WTC11 (cell line): ENCODE results near the gene PIM1. TPM values are rescaled to one million over a fixed set of nuclear protein-coding genes. Genes with fewer than 3 reads are reported as not detected.

Experiments used
- ATAC-seq: fragments of 200-7000 bp; cut with Tn5 transposase; 2 replicates; pipeline ENCODE4 v1.10.0; 2021; ENCODE audit warnings: mild to moderate bottlenecking, moderate library complexity
- CTCF ChIA-PET: fragments of 300-600 bp; sonication (Branson Sonifier 250); formaldehyde crosslinking; loops from one replicate; lab custom pipeline; 2021; ENCODE audit warnings: antibody characterized with exemption; lab: Charles Lee
- POLR2A ChIA-PET: fragments of 350-600 bp; sonication (Branson Sonifier 250); formaldehyde crosslinking; loops from one replicate; lab custom pipeline; 2021; ENCODE audit warnings: antibody characterized with exemption; lab: Charles Lee
- DNase-seq: peaks from one replicate; pipeline ENCODE4 v3.0.0; 2021; ENCODE audit warnings: low spot score
- H3K27ac Mint-ChIP-seq: 2 replicates; pipeline ENCODE4 v1.8.0; 2021; ENCODE audit warnings: mixed read lengths
- H3K27me3 Mint-ChIP-seq: 2 replicates; pipeline ENCODE4 v1.8.0; 2021; ENCODE audit warnings: low read depth, mild to moderate bottlenecking, moderate library complexity, mixed read lengths
- H3K36me3 Mint-ChIP-seq: 2 replicates; pipeline ENCODE4 v1.8.0; 2021; ENCODE audit warnings: mixed read lengths
- H3K4me1 Mint-ChIP-seq: 2 replicates; pipeline ENCODE4 v1.8.0; 2022; ENCODE audit warnings: mixed read lengths
- H3K4me3 Mint-ChIP-seq: 2 replicates; pipeline ENCODE4 v1.8.0; 2021; ENCODE audit warnings: mild to moderate bottlenecking, moderate library complexity, mixed read lengths
- H3K9me3 Mint-ChIP-seq: 2 replicates; pipeline ENCODE4 v1.8.0; 2021; ENCODE audit warnings: mixed read lengths
- CBFB ChIP-seq: sonication (generic); formaldehyde crosslinking; IDR thresholded peaks from 2 replicates; pipeline ENCODE4 v1.8.1; 2022; ENCODE audit warnings: mild to moderate bottlenecking, low read depth, missing genetic modification reagents
- ETV6 ChIP-seq: sonication (generic); formaldehyde crosslinking; IDR thresholded peaks from 2 replicates; pipeline ENCODE4 v1.8.1; 2022; ENCODE audit warnings: mild to moderate bottlenecking, missing genetic modification reagents
- FOXK1 ChIP-seq: sonication (generic); formaldehyde crosslinking; IDR thresholded peaks from 2 replicates; pipeline ENCODE4 v1.8.0; 2022; ENCODE audit warnings: mild to moderate bottlenecking, moderate library complexity, missing genetic modification reagents
- NFE2L1 ChIP-seq: sonication (generic); formaldehyde crosslinking; IDR thresholded peaks from 2 replicates; pipeline ENCODE4 v1.8.1; 2023; ENCODE audit warnings: missing genetic modification reagents
- OVOL2 ChIP-seq: fragments of 250-450 bp; sonication (Bioruptor Pico); IDR thresholded peaks from 2 replicates; pipeline ENCODE4 v1.9.0; 2021; ENCODE audit warnings: mild to moderate bottlenecking, borderline replicate concordance
- PRRX2 ChIP-seq: fragments of 250-450 bp; sonication (Bioruptor Pico); IDR thresholded peaks from 2 replicates; pipeline ENCODE4 v1.8.0; 2021; ENCODE audit warnings: mild to moderate bottlenecking
- SMAD3 ChIP-seq: sonication (generic); formaldehyde crosslinking; IDR thresholded peaks from 2 replicates; pipeline ENCODE4 v1.8.0; 2022; ENCODE audit warnings: missing genetic modification reagents, mild to moderate bottlenecking, borderline replicate concordance
- ZBTB21 ChIP-seq: sonication (generic); formaldehyde crosslinking; IDR thresholded peaks from 2 replicates; pipeline ENCODE4 v1.8.1; 2023; ENCODE audit warnings: mild to moderate bottlenecking, missing genetic modification reagents, borderline replicate concordance
- ZNF232 ChIP-seq: sonication (generic); formaldehyde crosslinking; IDR thresholded peaks from 2 replicates; pipeline ENCODE4 v1.8.0; 2022; ENCODE audit warnings: mild to moderate bottlenecking, missing genetic modification reagents
- ZNF263 ChIP-seq: sonication (generic); formaldehyde crosslinking; IDR thresholded peaks from 2 replicates; pipeline ENCODE4 v1.8.1; 2022; ENCODE audit warnings: low read depth, mild to moderate bottlenecking, moderate library complexity, missing genetic modification reagents
- ZNF416 ChIP-seq: fragments of 250-450 bp; sonication (Bioruptor Pico); IDR thresholded peaks from 2 replicates; pipeline ENCODE4 v1.9.0; 2021; ENCODE audit warnings: mild to moderate bottlenecking, inconsistent platforms
- ZNF423 ChIP-seq: fragments of 250-450 bp; sonication (Bioruptor Pico); IDR thresholded peaks from 2 replicates; pipeline ENCODE4 v2.1.2; 2022; ENCODE audit warnings: mild to moderate bottlenecking, moderate library complexity
- total RNA-seq: library from RNA; stranded (reverse); gene quantifications from 3 replicates; pipeline ENCODE4 v1.2.3, GENCODE V29; 2021
- TF ChIP-seq, protein P1 (sequence below): sonication (generic); formaldehyde crosslinking; IDR thresholded peaks from 2 replicates; pipeline ENCODE4 v1.8.1; 2023; ENCODE audit warnings: mild to moderate bottlenecking, missing genetic modification reagents, borderline replicate concordance
- TF ChIP-seq, protein P2 (sequence below): sonication (generic); formaldehyde crosslinking; IDR thresholded peaks from 2 replicates; pipeline ENCODE4 v1.8.0; 2022; ENCODE audit warnings: missing genetic modification reagents
- TF ChIP-seq, protein P3 (sequence below): fragments of 250-450 bp; sonication (Bioruptor Pico); IDR thresholded peaks from 2 replicates; pipeline ENCODE4 v1.9.0; 2021; ENCODE audit warnings: mild to moderate bottlenecking
- TF ChIP-seq, protein P4 (sequence below): sonication (generic); formaldehyde crosslinking; IDR thresholded peaks from 2 replicates; pipeline ENCODE4 v1.8.0; 2022; ENCODE audit warnings: mild to moderate bottlenecking, missing genetic modification reagents
- TF ChIP-seq, protein P5 (sequence below): sonication (generic); formaldehyde crosslinking; IDR thresholded peaks from 2 replicates; pipeline ENCODE4 v1.8.1; 2023; ENCODE audit warnings: mild to moderate bottlenecking, missing genetic modification reagents
- TF ChIP-seq, protein P6 (sequence below): sonication (generic); formaldehyde crosslinking; conservative IDR thresholded peaks from 2 replicates; pipeline ENCODE4 v1.8.1; 2022; ENCODE audit warnings: mild to moderate bottlenecking, missing genetic modification reagents
- TF ChIP-seq, protein P7 (sequence below): sonication (generic); formaldehyde crosslinking; IDR thresholded peaks from 2 replicates; pipeline ENCODE4 v1.8.1; 2023; ENCODE audit warnings: mild to moderate bottlenecking, missing genetic modification reagents, moderate library complexity

Gene PIM1
- total RNA-seq, 1 experiment from 2014 or later: 64.7 TPM

DNA sequence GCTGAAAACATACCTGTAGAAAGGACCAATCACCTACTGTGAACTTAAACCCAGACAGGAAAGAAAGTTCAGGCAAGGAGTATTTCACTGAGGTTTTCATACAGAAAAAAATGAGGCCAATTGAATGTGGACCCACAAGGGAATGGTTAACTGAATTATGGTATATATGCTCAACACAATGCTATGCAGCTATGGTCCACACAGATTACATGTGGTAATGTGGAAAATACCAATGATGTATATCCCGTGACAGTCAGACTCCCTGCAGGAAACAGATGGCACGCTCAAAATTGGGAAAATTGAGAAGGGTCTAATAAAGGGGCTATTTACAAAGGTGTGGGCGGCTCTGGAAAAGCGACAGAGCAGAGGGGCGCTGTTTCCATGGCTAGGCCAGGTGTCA is 47.1 kb upstream of the PIM1 start:
- peaks cover 56% of the 10 kb centered on the region for H3K4me1 Mint-ChIP-seq
- peaks cover 17% of the 10 kb centered on the region for H3K36me3 Mint-ChIP-seq
- ChIA-PET CTCF (no interaction called here), POLR2A (interaction anchor here (0.9 kb wide), 2 partner anchors 7 to 19 kb away, joined by 3 to 7 read pairs; no protein-coding TSS in a partner anchor)
- ATAC-seq (no peak), DNase-seq (no peak)
- H3K27me3 Mint-ChIP-seq: no peaks in the 10 kb centered on the region
- peak overlapping the region; percentile 93 for H3K27ac Mint-ChIP-seq
- no peak overlapping the region for H3K4me3 Mint-ChIP-seq
- H3K9me3 Mint-ChIP-seq: no peaks in the 10 kb centered on the region
- TF ChIP-seq, protein P1, sequence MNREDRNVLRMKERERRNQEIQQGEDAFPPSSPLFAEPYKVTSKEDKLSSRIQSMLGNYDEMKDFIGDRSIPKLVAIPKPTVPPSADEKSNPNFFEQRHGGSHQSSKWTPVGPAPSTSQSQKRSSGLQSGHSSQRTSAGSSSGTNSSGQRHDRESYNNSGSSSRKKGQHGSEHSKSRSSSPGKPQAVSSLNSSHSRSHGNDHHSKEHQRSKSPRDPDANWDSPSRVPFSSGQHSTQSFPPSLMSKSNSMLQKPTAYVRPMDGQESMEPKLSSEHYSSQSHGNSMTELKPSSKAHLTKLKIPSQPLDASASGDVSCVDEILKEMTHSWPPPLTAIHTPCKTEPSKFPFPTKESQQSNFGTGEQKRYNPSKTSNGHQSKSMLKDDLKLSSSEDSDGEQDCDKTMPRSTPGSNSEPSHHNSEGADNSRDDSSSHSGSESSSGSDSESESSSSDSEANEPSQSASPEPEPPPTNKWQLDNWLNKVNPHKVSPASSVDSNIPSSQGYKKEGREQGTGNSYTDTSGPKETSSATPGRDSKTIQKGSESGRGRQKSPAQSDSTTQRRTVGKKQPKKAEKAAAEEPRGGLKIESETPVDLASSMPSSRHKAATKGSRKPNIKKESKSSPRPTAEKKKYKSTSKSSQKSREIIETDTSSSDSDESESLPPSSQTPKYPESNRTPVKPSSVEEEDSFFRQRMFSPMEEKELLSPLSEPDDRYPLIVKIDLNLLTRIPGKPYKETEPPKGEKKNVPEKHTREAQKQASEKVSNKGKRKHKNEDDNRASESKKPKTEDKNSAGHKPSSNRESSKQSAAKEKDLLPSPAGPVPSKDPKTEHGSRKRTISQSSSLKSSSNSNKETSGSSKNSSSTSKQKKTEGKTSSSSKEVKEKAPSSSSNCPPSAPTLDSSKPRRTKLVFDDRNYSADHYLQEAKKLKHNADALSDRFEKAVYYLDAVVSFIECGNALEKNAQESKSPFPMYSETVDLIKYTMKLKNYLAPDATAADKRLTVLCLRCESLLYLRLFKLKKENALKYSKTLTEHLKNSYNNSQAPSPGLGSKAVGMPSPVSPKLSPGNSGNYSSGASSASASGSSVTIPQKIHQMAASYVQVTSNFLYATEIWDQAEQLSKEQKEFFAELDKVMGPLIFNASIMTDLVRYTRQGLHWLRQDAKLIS (CRISPR knock-in tag): no peak
- TF ChIP-seq, protein P2, sequence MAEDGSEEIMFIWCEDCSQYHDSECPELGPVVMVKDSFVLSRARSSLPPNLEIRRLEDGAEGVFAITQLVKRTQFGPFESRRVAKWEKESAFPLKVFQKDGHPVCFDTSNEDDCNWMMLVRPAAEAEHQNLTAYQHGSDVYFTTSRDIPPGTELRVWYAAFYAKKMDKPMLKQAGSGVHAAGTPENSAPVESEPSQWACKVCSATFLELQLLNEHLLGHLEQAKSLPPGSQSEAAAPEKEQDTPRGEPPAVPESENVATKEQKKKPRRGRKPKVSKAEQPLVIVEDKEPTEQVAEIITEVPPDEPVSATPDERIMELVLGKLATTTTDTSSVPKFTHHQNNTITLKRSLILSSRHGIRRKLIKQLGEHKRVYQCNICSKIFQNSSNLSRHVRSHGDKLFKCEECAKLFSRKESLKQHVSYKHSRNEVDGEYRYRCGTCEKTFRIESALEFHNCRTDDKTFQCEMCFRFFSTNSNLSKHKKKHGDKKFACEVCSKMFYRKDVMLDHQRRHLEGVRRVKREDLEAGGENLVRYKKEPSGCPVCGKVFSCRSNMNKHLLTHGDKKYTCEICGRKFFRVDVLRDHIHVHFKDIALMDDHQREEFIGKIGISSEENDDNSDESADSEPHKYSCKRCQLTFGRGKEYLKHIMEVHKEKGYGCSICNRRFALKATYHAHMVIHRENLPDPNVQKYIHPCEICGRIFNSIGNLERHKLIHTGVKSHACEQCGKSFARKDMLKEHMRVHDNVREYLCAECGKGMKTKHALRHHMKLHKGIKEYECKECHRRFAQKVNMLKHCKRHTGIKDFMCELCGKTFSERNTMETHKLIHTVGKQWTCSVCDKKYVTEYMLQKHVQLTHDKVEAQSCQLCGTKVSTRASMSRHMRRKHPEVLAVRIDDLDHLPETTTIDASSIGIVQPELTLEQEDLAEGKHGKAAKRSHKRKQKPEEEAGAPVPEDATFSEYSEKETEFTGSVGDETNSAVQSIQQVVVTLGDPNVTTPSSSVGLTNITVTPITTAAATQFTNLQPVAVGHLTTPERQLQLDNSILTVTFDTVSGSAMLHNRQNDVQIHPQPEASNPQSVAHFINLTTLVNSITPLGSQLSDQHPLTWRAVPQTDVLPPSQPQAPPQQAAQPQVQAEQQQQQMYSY (CRISPR knock-in tag): no peak
- TF ChIP-seq NFE2L1 (CRISPR knock-in tag): no peak
- no peak for TF ChIP-seq ZNF423
- TF ChIP-seq OVOL2 (CRISPR knock-in tag): no peak
- TF ChIP-seq, protein P3, sequence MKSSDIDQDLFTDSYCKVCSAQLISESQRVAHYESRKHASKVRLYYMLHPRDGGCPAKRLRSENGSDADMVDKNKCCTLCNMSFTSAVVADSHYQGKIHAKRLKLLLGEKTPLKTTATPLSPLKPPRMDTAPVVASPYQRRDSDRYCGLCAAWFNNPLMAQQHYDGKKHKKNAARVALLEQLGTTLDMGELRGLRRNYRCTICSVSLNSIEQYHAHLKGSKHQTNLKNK: no peak
- TF ChIP-seq ZNF232 (CRISPR knock-in tag): no peak
- TF ChIP-seq SMAD3 (CRISPR knock-in tag): no peak
- TF ChIP-seq ETV6: no peak
- TF ChIP-seq ZBTB21: no peak
- TF ChIP-seq ZNF416 (CRISPR knock-in tag): no peak
- no peak for TF ChIP-seq CBFB (CRISPR knock-in tag)
- TF ChIP-seq, protein P4, sequence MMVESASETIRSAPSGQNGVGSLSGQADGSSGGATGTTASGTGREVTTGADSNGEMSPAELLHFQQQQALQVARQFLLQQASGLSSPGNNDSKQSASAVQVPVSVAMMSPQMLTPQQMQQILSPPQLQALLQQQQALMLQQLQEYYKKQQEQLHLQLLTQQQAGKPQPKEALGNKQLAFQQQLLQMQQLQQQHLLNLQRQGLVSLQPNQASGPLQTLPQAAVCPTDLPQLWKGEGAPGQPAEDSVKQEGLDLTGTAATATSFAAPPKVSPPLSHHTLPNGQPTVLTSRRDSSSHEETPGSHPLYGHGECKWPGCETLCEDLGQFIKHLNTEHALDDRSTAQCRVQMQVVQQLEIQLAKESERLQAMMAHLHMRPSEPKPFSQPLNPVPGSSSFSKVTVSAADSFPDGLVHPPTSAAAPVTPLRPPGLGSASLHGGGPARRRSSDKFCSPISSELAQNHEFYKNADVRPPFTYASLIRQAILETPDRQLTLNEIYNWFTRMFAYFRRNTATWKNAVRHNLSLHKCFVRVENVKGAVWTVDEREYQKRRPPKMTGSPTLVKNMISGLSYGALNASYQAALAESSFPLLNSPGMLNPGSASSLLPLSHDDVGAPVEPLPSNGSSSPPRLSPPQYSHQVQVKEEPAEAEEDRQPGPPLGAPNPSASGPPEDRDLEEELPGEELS (CRISPR knock-in tag): no peak
- TF ChIP-seq, protein P5, sequence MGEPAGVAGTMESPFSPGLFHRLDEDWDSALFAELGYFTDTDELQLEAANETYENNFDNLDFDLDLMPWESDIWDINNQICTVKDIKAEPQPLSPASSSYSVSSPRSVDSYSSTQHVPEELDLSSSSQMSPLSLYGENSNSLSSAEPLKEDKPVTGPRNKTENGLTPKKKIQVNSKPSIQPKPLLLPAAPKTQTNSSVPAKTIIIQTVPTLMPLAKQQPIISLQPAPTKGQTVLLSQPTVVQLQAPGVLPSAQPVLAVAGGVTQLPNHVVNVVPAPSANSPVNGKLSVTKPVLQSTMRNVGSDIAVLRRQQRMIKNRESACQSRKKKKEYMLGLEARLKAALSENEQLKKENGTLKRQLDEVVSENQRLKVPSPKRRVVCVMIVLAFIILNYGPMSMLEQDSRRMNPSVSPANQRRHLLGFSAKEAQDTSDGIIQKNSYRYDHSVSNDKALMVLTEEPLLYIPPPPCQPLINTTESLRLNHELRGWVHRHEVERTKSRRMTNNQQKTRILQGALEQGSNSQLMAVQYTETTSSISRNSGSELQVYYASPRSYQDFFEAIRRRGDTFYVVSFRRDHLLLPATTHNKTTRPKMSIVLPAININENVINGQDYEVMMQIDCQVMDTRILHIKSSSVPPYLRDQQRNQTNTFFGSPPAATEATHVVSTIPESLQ (CRISPR knock-in tag): no peak
- no peak for TF ChIP-seq ZNF263 (CRISPR knock-in tag)
- TF ChIP-seq PRRX2 (CRISPR knock-in tag): no peak
- TF ChIP-seq, protein P6, sequence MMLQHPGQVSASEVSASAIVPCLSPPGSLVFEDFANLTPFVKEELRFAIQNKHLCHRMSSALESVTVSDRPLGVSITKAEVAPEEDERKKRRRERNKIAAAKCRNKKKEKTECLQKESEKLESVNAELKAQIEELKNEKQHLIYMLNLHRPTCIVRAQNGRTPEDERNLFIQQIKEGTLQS (CRISPR knock-in tag): no peak
- TF ChIP-seq, protein P7, sequence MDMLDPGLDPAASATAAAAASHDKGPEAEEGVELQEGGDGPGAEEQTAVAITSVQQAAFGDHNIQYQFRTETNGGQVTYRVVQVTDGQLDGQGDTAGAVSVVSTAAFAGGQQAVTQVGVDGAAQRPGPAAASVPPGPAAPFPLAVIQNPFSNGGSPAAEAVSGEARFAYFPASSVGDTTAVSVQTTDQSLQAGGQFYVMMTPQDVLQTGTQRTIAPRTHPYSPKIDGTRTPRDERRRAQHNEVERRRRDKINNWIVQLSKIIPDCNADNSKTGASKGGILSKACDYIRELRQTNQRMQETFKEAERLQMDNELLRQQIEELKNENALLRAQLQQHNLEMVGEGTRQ (CRISPR knock-in tag): no peak
- TF ChIP-seq FOXK1: no peak
- TF ChIP-seq, all 79 proteins: peak for 0
